CD1c-positive myeloid dendritic cell (primary cell): ENCODE data around the gene UST.

ENCODE experiments used
- DNase-seq: peaks from one replicate; pipeline ENCODE4 v3.0.0-alpha.2; 2016; ENCODE audit errors: extremely low spot score

UST gene

GRCh38 chr6:149118737-149119653 is 372.2 kb downstream of the UST start:
- DNase-seq: no peak

- no peak for DNase-seq
These were observed 376.3 kb downstream of the UST start for GRCh38 chr6:149122850-149123821.

- DNase-seq: no peak
These were observed 378.5 kb downstream of the UST start for GRCh38 chr6:149125309-149125708.
